GM23248 (cell line): ENCODE data around the gene POFUT2.

Source experiments
- EZH2 ChIP-seq: fragments of 200-600 bp; sonication (generic); IDR thresholded peaks from 2 replicates; pipeline ENCODE4 v1.6.1; 2018; ENCODE audit warnings: antibody characterized with exemption, mild to moderate bottlenecking; ENCODE audit not compliant: insufficient read depth, poor library complexity, severe bottlenecking
- EZH2phosphoT487 ChIP-seq: fragments of 200-600 bp; sonication (generic); IDR thresholded peaks from 2 replicates; pipeline ENCODE4 v1.6.1; 2018; ENCODE audit warnings: antibody characterized with exemption, moderate library complexity, mild to moderate bottlenecking, low read depth; ENCODE audit not compliant: insufficient read depth

- no peak for TF ChIP-seq EZH2
- TF ChIP-seq EZH2phosphoT487, result no peak
Observed at GRCh38 chr21:45236481-45236880, 51.2 kb downstream of the POFUT2 start.
